GM19395 (cell line): ENCODE results near the gene AIRE.
"Not testable (repeated sequence)": the region's sequence is repeated elsewhere in the genome, so short reads cannot be mapped to it uniquely, and the experiment has no call there.

Source experiments
- ATAC-seq: cut with Tn5 transposase; IDR thresholded peaks from one replicate; pipeline ENCODE4 v1.9.1; 2021; ENCODE audit warnings: mild to moderate bottlenecking, moderate library complexity; ENCODE audit not compliant: unreplicated experiment

AIRE gene

GRCh38 chr21:44334329-44335030 lies 48.8 kb downstream of the AIRE start:
- no peak for ATAC-seq

- no peak for ATAC-seq
Measured at GRCh38 chr21:44335266-44336059, 49.8 kb downstream of the AIRE start.

GRCh38 chr21:44337449-44337848 lies 51.8 kb downstream of the AIRE start:
- no peak for ATAC-seq

DNA sequence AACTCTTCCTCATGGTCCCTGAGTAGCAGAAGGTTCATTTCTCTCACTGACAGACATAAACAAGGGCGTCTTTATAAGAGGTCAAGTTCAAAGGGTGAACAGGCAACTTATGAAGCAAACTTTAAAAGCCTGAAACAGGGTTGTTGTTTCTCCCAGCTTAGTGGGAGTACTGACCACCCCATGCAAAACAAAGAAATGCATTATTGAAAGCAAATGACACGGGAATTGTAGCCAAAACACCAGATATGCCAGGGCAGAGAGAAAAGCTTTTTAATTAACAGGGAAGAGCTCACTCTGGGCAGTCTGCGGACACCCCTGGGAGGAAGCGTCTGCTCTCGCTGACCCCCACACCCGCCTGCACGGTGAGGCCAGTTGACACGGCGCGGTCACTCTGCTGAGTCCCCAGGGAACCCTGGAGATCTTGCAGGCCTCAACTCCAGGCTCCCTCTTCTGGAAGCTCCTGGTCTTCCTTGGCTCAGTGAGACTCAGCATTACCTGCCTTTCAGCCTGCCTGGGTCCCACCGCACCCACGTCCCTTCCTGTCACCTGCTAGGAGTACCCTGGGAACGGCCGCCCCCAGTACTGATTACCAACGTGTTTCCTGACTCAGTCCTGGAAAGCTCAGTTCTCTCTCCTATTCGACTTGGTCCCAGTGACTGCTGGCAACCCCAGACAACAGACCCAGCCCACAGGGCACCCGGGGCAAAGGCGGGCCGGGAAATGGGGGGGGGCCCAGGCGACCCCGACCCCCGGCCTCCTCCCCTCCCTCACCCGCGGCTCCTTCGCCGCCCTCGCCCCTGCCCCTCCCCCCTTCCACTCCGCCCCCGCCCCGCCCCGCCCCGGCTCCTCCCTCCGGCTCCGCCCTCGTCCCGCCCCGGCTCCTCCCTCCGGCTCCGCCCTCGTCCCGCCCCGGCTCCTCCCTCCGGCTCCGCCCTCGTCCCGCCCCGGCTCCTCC lies 52.5 kb downstream of the AIRE start:
- ATAC-seq = no peak

- ATAC-seq = peak; percentile 83
Measured at GRCh38 chr21:44338971-44339910, 53.6 kb downstream of the AIRE start, which contains the start of gene CFAP410. Gene CFAP410 (minus strand): TSS chr21:44339390. CDS start chr21:44339194, 196 bp downstream.

- not testable (repeated sequence) for ATAC-seq
Measured at GRCh38 chr21:44341726-44342458, 56.2 kb downstream of the AIRE start.

GRCh38 chr21:44342981-44343380 lies 57.3 kb downstream of the AIRE start:
- ATAC-seq = not testable (repeated sequence)

DNA sequence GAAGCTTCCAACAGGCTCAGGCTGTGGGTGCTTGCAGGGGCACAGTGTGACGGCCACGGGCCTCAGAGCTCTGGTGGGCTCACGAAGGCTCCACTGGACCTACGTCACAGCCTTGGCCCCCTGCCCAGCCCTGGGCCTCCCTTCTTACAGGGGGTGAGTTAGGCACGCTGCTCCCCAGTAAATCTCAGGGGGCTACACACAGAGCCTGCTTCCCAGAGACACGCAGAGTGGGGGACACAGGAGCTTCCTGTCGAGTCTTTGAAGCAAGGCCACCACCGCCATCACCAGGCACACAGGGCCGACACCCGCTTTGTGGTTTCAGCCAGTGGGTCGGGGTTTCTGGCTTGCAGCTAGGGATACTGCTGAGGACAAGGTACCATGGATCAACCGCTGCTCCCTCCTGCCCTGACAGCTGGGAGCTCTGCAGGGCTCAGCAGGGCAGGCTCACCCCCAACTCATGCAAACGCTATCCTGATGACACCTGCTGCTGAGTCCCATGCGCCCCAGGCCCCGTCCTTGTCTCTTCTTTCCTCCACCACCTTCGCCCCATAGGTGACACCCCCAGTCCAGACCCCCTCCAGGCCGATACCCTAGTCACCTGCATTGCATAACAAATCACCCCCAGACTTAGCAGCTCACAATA lies 59.0 kb downstream of the AIRE start:
- ATAC-seq = no peak

GRCh38 chr21:44345495-44345894 lies 59.8 kb downstream of the AIRE start:
- ATAC-seq = no peak

DNA sequence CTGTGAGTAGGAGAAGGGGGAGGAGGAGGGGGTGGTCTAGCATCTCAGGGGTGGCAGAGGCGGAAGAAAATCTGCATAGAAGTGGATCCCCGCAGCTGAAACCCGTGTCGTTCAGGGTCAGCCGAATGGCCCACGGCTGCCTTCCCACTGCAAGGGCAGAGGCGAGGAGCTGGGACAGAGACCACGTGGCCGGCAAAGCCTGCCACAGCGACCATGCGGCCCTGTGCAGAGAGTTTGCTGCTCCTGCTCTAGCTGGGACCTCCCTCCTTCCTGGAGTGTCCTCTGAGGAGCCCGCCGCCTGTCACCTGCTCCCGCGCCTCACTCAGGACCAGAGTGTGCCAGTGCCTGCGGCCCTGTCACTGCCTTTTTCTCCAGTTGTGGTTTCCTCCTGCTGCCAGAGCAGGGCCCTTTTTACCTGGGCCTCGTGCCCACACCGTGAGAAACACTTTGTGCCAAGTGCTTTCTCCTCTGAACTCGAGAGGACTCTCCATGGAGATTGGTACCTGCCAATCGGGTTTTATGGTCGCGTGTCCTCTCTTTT lies 62.3 kb downstream of the AIRE start:
- no peak for ATAC-seq
